Measurements from ENCODE around the gene ZBTB14.

The ZBTB14 gene

DNA sequence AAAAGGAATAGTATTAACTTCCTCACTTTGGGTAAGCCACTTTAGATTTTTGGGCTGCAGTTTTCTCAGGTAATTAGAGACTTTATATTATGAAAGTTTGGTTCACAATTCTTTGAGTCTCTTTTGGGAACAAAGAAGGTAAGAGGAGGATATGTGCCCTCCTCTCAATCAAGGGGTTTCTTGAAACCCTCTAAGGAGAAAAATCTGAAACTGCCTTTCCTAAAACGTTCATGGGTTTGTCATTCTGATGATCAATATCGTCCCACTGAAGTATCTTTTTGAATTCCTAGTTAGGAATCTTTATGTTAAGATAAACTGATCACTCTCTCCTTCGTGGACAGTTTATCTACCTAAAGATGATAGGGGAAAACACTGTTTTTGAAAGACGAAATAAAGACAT, 56.1 kb downstream of the ZBTB14 start:
- in situ Hi-C loops (cut with HindIII; ENCODE audit: low pct_ligation_motif_present, low sequenced_read_pairs), result no loop called here
- peaks cover 2% of the 10 kb centered on the region for H3K36me3 ChIP-seq (replicated peaks)
- H3K27me3 ChIP-seq (replicated peaks), result no peaks in the 10 kb centered on the region
- no peak overlapping the region for H3K4me3 ChIP-seq (ENCODE audit: low read depth, low read length)
- no peak overlapping the region for H3K27ac ChIP-seq
- no peak for DNase-seq
- TF ChIP-seq, protein P1, sequence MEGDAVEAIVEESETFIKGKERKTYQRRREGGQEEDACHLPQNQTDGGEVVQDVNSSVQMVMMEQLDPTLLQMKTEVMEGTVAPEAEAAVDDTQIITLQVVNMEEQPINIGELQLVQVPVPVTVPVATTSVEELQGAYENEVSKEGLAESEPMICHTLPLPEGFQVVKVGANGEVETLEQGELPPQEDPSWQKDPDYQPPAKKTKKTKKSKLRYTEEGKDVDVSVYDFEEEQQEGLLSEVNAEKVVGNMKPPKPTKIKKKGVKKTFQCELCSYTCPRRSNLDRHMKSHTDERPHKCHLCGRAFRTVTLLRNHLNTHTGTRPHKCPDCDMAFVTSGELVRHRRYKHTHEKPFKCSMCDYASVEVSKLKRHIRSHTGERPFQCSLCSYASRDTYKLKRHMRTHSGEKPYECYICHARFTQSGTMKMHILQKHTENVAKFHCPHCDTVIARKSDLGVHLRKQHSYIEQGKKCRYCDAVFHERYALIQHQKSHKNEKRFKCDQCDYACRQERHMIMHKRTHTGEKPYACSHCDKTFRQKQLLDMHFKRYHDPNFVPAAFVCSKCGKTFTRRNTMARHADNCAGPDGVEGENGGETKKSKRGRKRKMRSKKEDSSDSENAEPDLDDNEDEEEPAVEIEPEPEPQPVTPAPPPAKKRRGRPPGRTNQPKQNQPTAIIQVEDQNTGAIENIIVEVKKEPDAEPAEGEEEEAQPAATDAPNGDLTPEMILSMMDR (IDR thresholded peaks at IDR 0.05; ENCODE audit: low read depth, low read length, missing control alignments), result no peak

All from brain microvascular endothelial cell (primary cell).